ENCODE data around the gene UBA1.
A peak's percentile ranks its signal among the peaks of the same experiment; 100 is the strongest.

The UBA1 gene

DNA sequence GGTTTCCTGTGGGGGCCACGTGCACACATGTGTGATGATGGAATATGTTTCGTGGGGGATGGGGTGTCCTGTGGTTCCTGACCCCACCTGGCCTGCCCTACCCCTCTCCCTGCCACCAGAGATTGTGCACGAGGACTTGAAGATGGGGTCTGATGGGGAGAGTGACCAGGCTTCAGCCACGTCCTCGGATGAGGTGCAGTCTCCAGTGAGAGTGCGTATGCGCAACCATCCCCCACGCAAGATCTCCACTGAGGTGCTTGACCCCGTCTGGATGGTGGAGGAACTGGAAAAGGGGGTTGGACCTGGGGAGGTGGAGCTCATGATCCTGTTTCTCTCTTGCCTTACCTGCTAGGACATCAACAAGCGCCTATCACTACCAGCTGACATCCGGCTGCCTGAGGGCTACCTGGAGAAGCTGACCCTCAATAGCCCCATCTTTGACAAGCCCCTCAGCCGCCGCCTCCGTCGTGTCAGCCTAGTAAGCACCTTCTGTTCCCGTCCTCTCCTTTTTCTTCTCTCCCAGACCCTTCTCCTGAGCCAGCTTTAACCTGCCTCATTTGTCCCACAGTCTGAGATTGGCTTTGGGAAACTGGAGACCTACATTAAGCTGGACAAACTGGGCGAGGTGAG, 30.8 kb downstream of the UBA1 start:
- peaks cover 20% of the 10 kb centered on the region for H3K36me3 Mint-ChIP-seq (ENCODE audit: insufficient read depth)
- no peak overlapping the region for H3K4me3 Mint-ChIP-seq

DNA sequence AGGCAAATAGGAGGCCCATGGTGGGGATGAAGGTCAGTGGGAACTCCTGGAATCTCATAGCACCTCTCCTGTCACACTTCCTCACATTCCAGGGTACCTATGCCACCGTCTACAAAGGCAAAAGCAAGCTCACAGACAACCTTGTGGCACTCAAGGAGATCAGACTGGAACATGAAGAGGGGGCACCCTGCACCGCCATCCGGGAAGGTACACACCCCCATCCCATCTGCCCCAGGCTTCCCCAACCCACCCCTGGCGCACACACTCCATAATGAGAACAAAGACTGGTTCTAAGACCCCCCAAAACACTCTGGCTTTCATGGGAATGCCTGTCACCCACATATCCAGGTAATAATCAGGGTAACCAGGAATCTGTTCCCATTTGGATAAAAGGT, 31.3 kb downstream of the UBA1 start:
- no peaks in the 10 kb centered on the region for H3K27me3 Mint-ChIP-seq
- peaks cover 19% of the 10 kb centered on the region for H3K36me3 Mint-ChIP-seq (ENCODE audit: insufficient read depth)
- no peak for ATAC-seq (replicated peaks; ENCODE audit: extremely low read depth, poor library complexity, severe bottlenecking)
- H3K9me3 Mint-ChIP-seq, result no peaks in the 10 kb centered on the region
- H3K4me3 Mint-ChIP-seq, result no peak overlapping the region
- no peak for DNase-seq (ENCODE audit: low spot score in 2 of 2)
- peak overlapping the region; percentile 29 for H3K27ac Mint-ChIP-seq (ENCODE audit: low read depth)
- peaks cover 23% of the 10 kb centered on the region for H3K4me1 Mint-ChIP-seq

More for the DNA sequence above, 30.8 kb downstream of the UBA1 start:
- H3K9me3 Mint-ChIP-seq, result no peaks in the 10 kb centered on the region
- peak overlapping the region; percentile 29 for H3K27ac Mint-ChIP-seq (ENCODE audit: low read depth)
- DNase-seq (ENCODE audit: low spot score in 2 of 2) (no peak), ATAC-seq (replicated peaks; ENCODE audit: extremely low read depth, poor library complexity, severe bottlenecking) (no peak)
- H3K27me3 Mint-ChIP-seq, result no peaks in the 10 kb centered on the region
- H3K4me1 Mint-ChIP-seq, result peaks cover 28% of the 10 kb centered on the region

DNA sequence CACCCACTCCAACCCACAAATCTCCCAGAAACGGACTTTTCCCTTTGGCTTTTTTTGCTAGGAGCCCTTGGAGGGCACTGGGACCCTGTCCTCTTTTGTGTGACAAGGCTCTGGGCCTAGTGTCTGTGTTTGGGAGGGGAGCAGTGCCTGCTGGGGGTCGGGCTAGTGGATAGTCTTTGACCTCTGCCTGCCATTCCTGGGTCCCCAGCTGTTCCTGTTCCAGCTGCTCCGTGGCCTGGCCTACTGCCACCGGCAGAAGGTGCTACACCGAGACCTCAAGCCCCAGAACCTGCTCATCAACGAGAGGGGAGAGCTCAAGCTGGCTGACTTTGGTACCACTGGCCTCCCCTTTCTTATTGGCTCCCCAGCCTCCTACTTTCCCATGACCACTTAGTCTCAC, 32.4 kb downstream of the UBA1 start:
- no peaks in the 10 kb centered on the region for H3K9me3 Mint-ChIP-seq
- H3K27me3 Mint-ChIP-seq, result no peaks in the 10 kb centered on the region
- H3K36me3 Mint-ChIP-seq (ENCODE audit: insufficient read depth), result peaks cover 23% of the 10 kb centered on the region
- H3K4me3 Mint-ChIP-seq, result no peak overlapping the region
- H3K4me1 Mint-ChIP-seq, result peaks cover 11% of the 10 kb centered on the region
- no peak overlapping the region for H3K27ac Mint-ChIP-seq (ENCODE audit: low read depth)
- ATAC-seq (replicated peaks; ENCODE audit: extremely low read depth, poor library complexity, severe bottlenecking) (no peak), DNase-seq (ENCODE audit: low spot score in 2 of 2) (no peak)

DNA sequence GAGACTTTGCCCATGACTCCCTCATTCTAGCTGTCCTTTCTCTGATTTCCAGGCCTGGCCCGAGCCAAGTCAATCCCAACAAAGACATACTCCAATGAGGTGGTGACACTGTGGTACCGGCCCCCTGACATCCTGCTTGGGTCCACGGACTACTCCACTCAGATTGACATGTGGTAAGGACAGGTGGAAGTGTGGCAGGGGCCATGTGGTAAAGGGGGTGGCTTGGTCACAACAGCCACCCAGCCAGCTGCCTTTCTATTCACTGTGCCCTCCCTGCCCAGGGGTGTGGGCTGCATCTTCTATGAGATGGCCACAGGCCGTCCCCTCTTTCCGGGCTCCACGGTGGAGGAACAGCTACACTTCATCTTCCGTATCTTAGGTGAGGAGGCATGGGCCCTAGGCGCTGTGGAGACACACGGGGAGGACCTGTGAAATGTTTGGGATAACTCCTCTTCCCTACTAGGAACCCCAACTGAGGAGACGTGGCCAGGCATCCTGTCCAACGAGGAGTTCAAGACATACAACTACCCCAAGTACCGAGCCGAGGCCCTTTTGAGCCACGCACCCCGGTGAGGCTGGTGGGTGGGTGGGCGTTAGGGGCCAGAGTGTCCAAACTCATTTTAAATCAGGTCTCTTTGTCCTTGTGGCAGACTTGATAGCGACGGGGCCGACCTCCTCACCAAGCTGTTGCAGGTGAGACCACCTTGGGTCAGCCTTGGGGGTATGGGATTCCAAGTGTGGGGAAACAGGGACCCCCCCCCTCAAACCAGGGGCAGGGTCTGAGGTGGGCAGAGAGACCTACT, 33.1 kb downstream of the UBA1 start:
- DNase-seq (ENCODE audit: low spot score in 2 of 2) (no peak), ATAC-seq (replicated peaks; ENCODE audit: extremely low read depth, poor library complexity, severe bottlenecking) (no peak)
- H3K27me3 Mint-ChIP-seq, result no peaks in the 10 kb centered on the region
- H3K9me3 Mint-ChIP-seq, result no peaks in the 10 kb centered on the region
- peaks cover 10% of the 10 kb centered on the region for H3K4me1 Mint-ChIP-seq
- peaks cover 25% of the 10 kb centered on the region for H3K36me3 Mint-ChIP-seq (ENCODE audit: insufficient read depth)
- H3K4me3 Mint-ChIP-seq, result no peak overlapping the region
- no peak overlapping the region for H3K27ac Mint-ChIP-seq (ENCODE audit: low read depth)

DNA sequence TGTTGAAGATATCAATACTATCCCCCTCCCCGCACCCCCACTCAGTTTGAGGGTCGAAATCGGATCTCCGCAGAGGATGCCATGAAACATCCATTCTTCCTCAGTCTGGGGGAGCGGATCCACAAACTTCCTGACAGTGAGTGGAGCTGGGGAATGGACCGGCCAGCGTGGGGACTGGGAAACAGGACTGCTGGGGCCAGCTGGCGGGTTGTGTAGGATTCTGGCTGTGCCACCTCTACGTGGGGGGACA, 33.6 kb downstream of the UBA1 start:
- Mint-ChIP-seq H3K36me3 (ENCODE audit: insufficient read depth) (peaks cover 25% of the 10 kb centered on the region), H3K27ac (ENCODE audit: low read depth) (no peak overlapping the region), H3K4me1 (peaks cover 6% of the 10 kb centered on the region), H3K27me3 (no peaks in the 10 kb centered on the region), H3K4me3 (no peak overlapping the region), H3K9me3 (no peaks in the 10 kb centered on the region)
- no peak for DNase-seq (ENCODE audit: low spot score in 2 of 2)
- no peak for ATAC-seq (replicated peaks; ENCODE audit: extremely low read depth, poor library complexity, severe bottlenecking)

DNA sequence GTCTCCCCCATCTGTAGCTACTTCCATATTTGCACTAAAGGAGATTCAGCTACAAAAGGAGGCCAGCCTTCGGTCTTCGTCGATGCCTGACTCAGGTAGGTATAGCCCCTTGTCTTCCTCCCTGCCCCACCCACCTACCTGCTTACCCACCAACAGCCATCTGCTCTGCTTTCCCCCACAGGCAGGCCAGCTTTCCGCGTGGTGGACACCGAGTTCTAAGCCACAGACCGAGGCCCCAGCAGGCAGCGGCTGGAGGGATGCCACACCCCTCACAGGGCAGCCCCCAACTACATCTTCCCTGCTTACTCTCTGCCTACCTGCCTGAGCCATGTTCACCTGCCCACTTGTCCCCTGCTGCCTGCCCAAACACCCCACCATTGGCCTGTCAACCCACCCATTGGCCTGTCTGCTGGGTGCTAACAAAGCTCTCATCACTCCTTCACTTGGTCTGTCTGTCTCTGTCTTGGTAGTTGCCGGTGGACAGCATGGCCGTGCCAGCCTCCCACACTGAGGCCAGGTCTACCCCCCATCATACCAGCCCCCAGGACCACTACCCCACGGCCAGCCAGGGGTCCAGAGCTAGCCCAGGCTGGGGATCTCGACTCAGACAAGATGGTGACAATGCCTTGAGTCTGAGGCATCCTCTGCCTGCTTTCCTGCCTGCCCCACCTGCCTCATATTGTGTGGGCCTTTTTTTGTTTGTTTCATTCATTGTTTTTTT, 35.1 kb downstream of the UBA1 start:
- peaks cover 7% of the 10 kb centered on the region for H3K4me1 Mint-ChIP-seq
- no peaks in the 10 kb centered on the region for H3K27me3 Mint-ChIP-seq
- H3K36me3 Mint-ChIP-seq (ENCODE audit: insufficient read depth), result peaks cover 37% of the 10 kb centered on the region
- H3K9me3 Mint-ChIP-seq, result no peaks in the 10 kb centered on the region
- DNase-seq (ENCODE audit: low spot score in 2 of 2) (no peak), ATAC-seq (replicated peaks; ENCODE audit: extremely low read depth, poor library complexity, severe bottlenecking) (no peak)
- H3K27ac Mint-ChIP-seq (ENCODE audit: low read depth), result no peak overlapping the region
- no peak overlapping the region for H3K4me3 Mint-ChIP-seq

DNA sequence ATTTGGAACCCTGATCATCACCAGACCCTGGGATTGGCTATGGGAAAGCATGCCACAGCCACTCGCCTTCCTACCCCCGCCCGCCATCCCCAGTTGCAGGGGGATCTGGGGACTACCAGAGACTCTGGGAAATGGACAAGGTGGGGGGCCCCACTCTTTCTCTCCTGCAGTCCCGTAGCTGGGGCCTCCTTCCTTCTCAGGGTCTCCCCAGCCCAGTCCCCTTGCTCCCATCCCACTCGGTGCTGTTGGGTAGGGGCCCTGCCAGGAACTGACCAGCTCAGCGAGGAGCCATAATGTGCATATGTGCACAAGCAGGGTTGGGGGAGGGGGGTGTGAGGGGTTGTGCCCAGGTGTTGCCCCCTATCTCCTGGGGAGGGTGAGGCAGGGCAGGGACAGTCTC, 35.8 kb downstream of the UBA1 start:
- H3K9me3 Mint-ChIP-seq, result no peaks in the 10 kb centered on the region
- DNase-seq (ENCODE audit: low spot score in 2 of 2) (no peak), ATAC-seq (replicated peaks; ENCODE audit: extremely low read depth, poor library complexity, severe bottlenecking) (no peak)
- no peak overlapping the region for H3K4me3 Mint-ChIP-seq
- peaks cover 38% of the 10 kb centered on the region for H3K36me3 Mint-ChIP-seq (ENCODE audit: insufficient read depth)
- H3K4me1 Mint-ChIP-seq, result peaks cover 7% of the 10 kb centered on the region
- no peaks in the 10 kb centered on the region for H3K27me3 Mint-ChIP-seq
- H3K27ac Mint-ChIP-seq (ENCODE audit: low read depth), result no peak overlapping the region

DNA sequence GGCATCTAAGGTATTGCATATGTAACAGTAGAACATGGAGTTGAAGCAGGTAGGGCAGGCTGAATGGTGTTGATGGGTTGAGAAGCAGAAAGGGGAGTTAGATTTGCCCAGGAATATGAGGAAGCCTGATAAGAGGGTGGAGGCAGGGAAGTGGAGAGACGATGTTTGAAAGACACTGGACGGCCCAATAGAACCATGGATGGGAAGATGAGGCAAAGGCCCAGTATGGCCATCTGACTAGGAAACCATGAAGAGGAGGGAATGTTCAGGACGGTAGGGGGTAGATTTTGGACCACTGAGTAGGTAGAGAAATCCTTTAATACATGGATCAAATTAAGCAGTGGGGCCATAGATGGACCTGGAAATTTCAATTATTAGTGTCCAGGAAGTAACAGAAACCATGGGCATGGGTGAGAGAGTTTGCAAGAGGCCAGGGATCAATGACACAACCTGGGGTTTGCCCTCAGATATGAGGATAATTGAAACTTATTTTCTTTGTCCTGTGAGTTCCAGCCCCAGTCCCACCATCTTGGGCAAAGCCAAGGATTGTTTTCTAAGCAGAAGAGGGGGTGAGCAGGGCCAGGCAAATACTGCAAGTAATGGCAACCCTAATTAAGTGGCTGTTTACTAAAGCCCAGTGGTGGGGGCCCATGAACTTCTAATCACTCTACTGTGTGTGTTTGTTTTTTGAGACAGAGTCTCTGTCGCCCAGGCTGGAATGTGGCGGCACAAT, 36.7 kb downstream of the UBA1 start:
- Mint-ChIP-seq H3K36me3 (ENCODE audit: insufficient read depth) (peaks cover 35% of the 10 kb centered on the region), H3K4me3 (no peak overlapping the region), H3K27ac (ENCODE audit: low read depth) (no peak overlapping the region), H3K9me3 (no peaks in the 10 kb centered on the region), H3K27me3 (no peaks in the 10 kb centered on the region), H3K4me1 (peaks cover 10% of the 10 kb centered on the region)
- DNase-seq (ENCODE audit: low spot score in 2 of 2), result no peak
- no peak for ATAC-seq (replicated peaks; ENCODE audit: extremely low read depth, poor library complexity, severe bottlenecking)

DNA sequence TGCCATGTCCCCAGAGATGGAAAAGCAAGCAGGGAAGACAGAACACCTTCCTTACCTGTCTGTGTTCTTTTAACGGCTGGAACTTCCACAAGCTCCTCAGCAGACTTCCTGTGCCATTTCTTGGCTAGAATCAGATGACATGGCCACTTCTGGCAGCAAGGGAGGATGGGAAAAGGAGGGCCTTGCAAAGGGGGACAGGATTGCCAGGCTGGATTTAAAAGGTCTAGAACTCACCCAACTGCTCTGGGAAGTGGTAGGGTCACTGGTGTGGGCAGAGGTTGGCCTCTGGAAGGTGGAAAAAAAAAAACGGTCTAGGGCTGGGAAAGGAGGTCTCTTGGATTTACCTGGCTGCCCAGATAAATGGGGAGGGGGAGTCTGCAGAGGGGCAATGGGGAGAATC, 37.5 kb downstream of the UBA1 start:
- Mint-ChIP-seq H3K36me3 (ENCODE audit: insufficient read depth) (peaks cover 31% of the 10 kb centered on the region), H3K27me3 (no peaks in the 10 kb centered on the region), H3K9me3 (no peaks in the 10 kb centered on the region), H3K27ac (ENCODE audit: low read depth) (peak overlapping the region; percentile 70), H3K4me1 (peaks cover 19% of the 10 kb centered on the region), H3K4me3 (no peak overlapping the region)
- ATAC-seq (replicated peaks; ENCODE audit: extremely low read depth, poor library complexity, severe bottlenecking) (no peak), DNase-seq (ENCODE audit: low spot score in 2 of 2) (no peak)

DNA sequence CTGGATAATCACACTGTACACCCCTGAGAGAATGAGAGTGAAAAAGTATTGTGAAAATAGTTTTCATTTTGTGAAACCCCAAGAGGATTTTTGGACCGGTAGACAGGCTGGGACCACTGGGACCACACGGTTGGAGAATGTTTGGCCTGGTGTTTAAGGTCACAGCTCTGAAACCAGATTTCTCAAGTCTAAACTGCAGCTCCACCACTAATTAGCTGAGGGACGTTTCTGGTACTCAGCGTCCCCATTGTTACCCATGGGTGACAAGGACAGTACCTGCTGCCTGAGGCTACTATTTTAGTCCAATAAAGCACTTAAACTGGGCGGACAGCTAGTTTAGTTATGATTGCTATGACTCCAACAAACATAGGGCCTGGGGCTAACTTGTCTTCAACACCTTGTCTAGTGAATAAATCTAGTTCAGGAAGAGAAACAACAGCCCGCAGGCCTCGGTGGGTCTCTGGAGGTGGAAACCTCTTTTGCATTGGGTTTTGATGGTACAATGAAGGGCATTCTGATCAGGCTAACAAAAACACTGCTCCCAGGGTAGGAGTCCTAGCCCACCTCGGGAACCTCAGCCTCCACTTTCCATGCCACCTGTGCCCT, 38.7 kb downstream of the UBA1 start:
- ATAC-seq (replicated peaks; ENCODE audit: extremely low read depth, poor library complexity, severe bottlenecking) (no peak), DNase-seq (ENCODE audit: low spot score in 2 of 2) (no peak)
- Mint-ChIP-seq H3K27ac (ENCODE audit: low read depth) (peak overlapping the region; percentile 100), H3K36me3 (ENCODE audit: insufficient read depth) (peaks cover 28% of the 10 kb centered on the region), H3K27me3 (no peaks in the 10 kb centered on the region), H3K4me3 (peak overlapping the region; percentile 93), H3K9me3 (no peaks in the 10 kb centered on the region), H3K4me1 (peaks cover 20% of the 10 kb centered on the region)

DNA sequence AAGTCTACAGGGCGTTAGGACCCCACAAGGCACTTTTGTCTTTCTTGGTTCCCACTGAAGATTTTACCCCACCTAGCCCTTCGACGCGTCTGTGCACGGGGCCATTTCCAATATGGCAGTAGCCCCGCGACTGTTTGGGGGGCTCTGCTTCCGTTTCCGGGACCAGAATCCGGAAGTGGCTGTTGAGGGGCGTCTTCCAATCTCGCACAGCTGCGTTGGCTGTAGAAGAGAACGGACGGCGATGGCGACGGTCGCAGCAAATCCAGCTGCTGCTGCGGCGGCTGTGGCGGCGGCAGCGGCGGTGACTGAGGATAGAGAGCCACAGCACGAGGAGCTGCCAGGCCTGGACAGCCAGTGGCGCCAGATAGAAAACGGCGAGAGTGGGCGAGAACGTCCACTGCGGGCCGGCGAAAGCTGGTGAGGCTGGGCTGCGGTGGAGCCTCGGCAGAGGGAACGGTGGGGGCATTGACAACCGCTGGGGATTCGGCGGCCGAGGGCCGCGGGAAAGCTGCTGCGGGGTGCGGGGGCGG, 39.2 kb downstream of the UBA1 start, which contains the start of gene USP11:
USP11 (plus strand) TSS at position 207 of the 530 bp plus-strand sequence; CDS start at position 242, 35 bp downstream.
- peak within 1 kb of the TSS; percentile 93 for H3K4me3 Mint-ChIP-seq
- DNase-seq (ENCODE audit: low spot score in 2 of 2), result peak; percentile 36 to 37
- H3K36me3 Mint-ChIP-seq (ENCODE audit: insufficient read depth), result peaks cover 32% of the 10 kb centered on the region
- H3K9me3 Mint-ChIP-seq, result no peaks in the 10 kb centered on the region
- peak within 1 kb of the TSS; percentile 100 for H3K27ac Mint-ChIP-seq (ENCODE audit: low read depth)
- H3K27me3 Mint-ChIP-seq, result no peaks in the 10 kb centered on the region
- peak; percentile 33 for ATAC-seq (replicated peaks; ENCODE audit: extremely low read depth, poor library complexity, severe bottlenecking)
- peaks cover 20% of the 10 kb centered on the region for H3K4me1 Mint-ChIP-seq

All from central memory CD8-positive, alpha-beta T cell (primary cell).